Panc1 (cell line): ENCODE measurements around the gene RAB18.

Experiments
- POLR2AphosphoS5 ChIP-seq: IDR thresholded peaks from 2 replicates; pipeline ENCODE4 v1.6.1; 2012; ENCODE audit warnings: mild to moderate bottlenecking, low read depth, low read length, moderate library complexity
- TF ChIP-seq, protein P1 (sequence below): fragments of 450-650 bp; IDR thresholded peaks from 2 replicates; pipeline ENCODE4 v1.5.1; 2017; ENCODE audit warnings: mild to moderate bottlenecking

DNA sequence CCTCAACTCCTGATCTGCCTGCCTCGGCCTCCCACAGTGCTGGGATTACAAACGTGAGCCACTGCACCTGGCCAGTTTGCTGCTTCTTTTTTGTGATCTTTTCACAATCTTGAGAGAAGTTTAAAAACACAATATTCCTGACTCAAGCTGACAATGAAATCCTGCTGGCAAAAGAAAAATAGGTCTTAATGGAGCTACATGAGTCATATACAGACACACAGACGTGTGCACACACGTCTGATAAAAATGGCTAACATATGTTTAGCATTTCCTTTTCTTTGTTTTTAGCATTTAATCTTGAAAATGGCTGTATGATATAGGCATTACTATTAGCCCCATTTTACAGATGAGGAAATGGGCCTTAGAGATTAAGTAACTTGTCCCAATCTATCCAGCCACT lies 29.4 kb upstream of the RAB18 start:
- no peak for TF ChIP-seq POLR2AphosphoS5
- TF ChIP-seq, protein P1, sequence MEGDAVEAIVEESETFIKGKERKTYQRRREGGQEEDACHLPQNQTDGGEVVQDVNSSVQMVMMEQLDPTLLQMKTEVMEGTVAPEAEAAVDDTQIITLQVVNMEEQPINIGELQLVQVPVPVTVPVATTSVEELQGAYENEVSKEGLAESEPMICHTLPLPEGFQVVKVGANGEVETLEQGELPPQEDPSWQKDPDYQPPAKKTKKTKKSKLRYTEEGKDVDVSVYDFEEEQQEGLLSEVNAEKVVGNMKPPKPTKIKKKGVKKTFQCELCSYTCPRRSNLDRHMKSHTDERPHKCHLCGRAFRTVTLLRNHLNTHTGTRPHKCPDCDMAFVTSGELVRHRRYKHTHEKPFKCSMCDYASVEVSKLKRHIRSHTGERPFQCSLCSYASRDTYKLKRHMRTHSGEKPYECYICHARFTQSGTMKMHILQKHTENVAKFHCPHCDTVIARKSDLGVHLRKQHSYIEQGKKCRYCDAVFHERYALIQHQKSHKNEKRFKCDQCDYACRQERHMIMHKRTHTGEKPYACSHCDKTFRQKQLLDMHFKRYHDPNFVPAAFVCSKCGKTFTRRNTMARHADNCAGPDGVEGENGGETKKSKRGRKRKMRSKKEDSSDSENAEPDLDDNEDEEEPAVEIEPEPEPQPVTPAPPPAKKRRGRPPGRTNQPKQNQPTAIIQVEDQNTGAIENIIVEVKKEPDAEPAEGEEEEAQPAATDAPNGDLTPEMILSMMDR: no peak
